Endothelial cell (in vitro differentiated cells): ENCODE results near the gene SCFD2. TPM values are rescaled to one million over a fixed set of nuclear protein-coding genes. Genes with fewer than 3 reads are reported as not detected.

Experiments used
- DNase-seq: peaks from one replicate; pipeline ENCODE4 v3.0.0; 2021; ENCODE audit warnings: low spot score
- H3K27ac Mint-ChIP-seq: one replicate; pipeline ENCODE4 v1.8.0; 2021; ENCODE audit warnings: mixed read lengths, inconsistent platforms; ENCODE audit not compliant: unreplicated experiment
- H3K27me3 Mint-ChIP-seq: one replicate; pipeline ENCODE4 v1.8.0; 2021; ENCODE audit warnings: mild to moderate bottlenecking, moderate library complexity, mixed read lengths, inconsistent platforms; ENCODE audit not compliant: unreplicated experiment
- H3K36me3 Mint-ChIP-seq: one replicate; pipeline ENCODE4 v1.8.0; 2021; ENCODE audit warnings: mild to moderate bottlenecking, low read depth, mixed read lengths, inconsistent platforms; ENCODE audit not compliant: unreplicated experiment
- H3K4me1 Mint-ChIP-seq: one replicate; pipeline ENCODE4 v1.8.0; 2021; ENCODE audit warnings: mild to moderate bottlenecking, mixed read lengths, inconsistent platforms; ENCODE audit not compliant: unreplicated experiment
- H3K4me3 Mint-ChIP-seq: one replicate; pipeline ENCODE4 v1.8.0; 2021; ENCODE audit warnings: mild to moderate bottlenecking, mixed read lengths, inconsistent platforms; ENCODE audit not compliant: unreplicated experiment
- H3K9me3 Mint-ChIP-seq: one replicate; pipeline ENCODE4 v1.8.0; 2021; ENCODE audit warnings: mixed read lengths, inconsistent platforms; ENCODE audit not compliant: unreplicated experiment
- CTCF ChIP-seq: fragments of 200-600 bp; sonication (generic); IDR thresholded peaks from one replicate; pipeline ENCODE4 v1.5.0; 2021; ENCODE audit warnings: antibody characterized with exemption; ENCODE audit not compliant: unreplicated experiment
- total RNA-seq: library from RNA; stranded (reverse); fragmentation: NEBNext Ultra II Directional; extraction: Animal tissue kit (Norgen Biotek cat#: 25700); gene quantifications from one replicate; pipeline ENCODE4 v1.2.1, GENCODE V29; 2021; ENCODE audit not compliant: unreplicated experiment

SCFD2 gene
- total RNA-seq, 1 donor from 2014 or later, result 13.6 TPM

- no peak for TF ChIP-seq CTCF
- peaks cover 2% of the 10 kb centered on the region for H3K27me3 Mint-ChIP-seq
- H3K4me1 Mint-ChIP-seq, result no peaks in the 10 kb centered on the region
- no peak overlapping the region for H3K4me3 Mint-ChIP-seq
- H3K9me3 Mint-ChIP-seq, result no peaks in the 10 kb centered on the region
- H3K36me3 Mint-ChIP-seq, result no peaks in the 10 kb centered on the region
- DNase-seq, result no peak
- no peak overlapping the region for H3K27ac Mint-ChIP-seq
These were observed 416.5 kb downstream of the SCFD2 start for GRCh38 chr4:52949336-52949735.

DNA sequence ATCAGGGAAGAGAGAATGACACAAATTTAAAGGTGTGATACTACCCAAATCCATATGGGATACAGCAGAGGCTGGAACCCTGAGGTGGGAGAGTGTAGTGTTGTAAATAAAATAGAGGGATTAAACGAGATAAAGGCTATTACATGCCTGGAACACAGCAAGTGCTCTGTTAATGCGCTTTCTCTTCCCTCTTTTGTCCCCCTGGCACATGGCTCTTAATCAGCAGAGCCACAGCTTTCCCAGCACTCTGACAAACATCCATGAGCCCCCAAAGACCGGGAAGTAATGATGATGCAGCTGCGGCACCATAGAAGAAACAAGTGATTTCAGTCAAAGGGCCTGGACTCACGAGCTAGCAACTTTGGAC, 417.8 kb downstream of the SCFD2 start:
- Mint-ChIP-seq H3K9me3 (no peaks in the 10 kb centered on the region), H3K27me3 (peaks cover 2% of the 10 kb centered on the region), H3K4me3 (no peak overlapping the region), H3K4me1 (no peaks in the 10 kb centered on the region), H3K36me3 (no peaks in the 10 kb centered on the region), H3K27ac (no peak overlapping the region)
- no peak for TF ChIP-seq CTCF
- no peak for DNase-seq

- no peaks in the 10 kb centered on the region for H3K36me3 Mint-ChIP-seq
- DNase-seq, result no peak
- H3K4me1 Mint-ChIP-seq, result no peaks in the 10 kb centered on the region
- no peak overlapping the region for H3K27ac Mint-ChIP-seq
- no peaks in the 10 kb centered on the region for H3K9me3 Mint-ChIP-seq
- TF ChIP-seq CTCF, result no peak
- H3K4me3 Mint-ChIP-seq, result no peak overlapping the region
- H3K27me3 Mint-ChIP-seq, result peaks cover 2% of the 10 kb centered on the region
These were observed 418.3 kb downstream of the SCFD2 start for GRCh38 chr4:52947401-52948056.

DNA sequence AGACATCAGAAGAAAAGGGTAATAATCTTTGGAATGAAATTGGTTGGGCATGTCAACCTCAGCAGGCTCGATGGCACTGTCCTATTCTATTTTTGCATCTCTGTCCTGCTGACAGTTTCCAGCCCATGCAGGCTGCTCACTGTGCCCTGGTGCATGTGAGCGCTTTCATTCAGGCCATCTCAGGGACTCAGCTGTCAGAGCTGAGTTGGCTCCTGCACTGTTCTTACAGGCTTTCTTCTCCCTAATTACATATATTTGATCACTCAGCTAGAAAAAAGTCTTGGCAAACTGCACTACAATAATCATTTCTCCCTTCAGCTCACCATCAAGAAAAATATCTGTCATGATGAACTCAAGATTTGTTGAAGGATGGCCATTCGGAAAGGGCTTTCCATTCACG, 419.0 kb downstream of the SCFD2 start:
- no peak for DNase-seq
- no peak overlapping the region for H3K4me3 Mint-ChIP-seq
- no peak overlapping the region for H3K27ac Mint-ChIP-seq
- no peaks in the 10 kb centered on the region for H3K9me3 Mint-ChIP-seq
- no peaks in the 10 kb centered on the region for H3K4me1 Mint-ChIP-seq
- no peaks in the 10 kb centered on the region for H3K36me3 Mint-ChIP-seq
- H3K27me3 Mint-ChIP-seq, result peaks cover 5% of the 10 kb centered on the region
- TF ChIP-seq CTCF, result no peak

DNA sequence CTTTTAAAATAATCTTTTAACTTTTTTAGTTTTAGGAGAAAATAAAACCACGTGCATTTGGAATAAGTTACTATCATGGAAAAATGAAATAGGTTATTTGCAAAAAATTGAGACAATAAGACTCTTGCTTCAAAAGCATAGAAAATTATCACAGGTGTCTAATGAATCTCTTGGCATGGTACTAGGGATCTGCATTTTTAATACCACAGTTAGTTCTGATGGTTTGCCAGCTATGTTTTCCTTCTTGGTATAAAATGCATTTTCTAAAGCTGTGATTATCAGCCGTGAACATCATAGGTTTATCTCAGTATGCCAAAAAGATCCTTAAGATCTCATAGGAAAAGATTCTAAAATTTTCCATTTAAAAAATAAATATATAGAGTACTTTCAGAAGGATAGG, 419.9 kb downstream of the SCFD2 start:
- Mint-ChIP-seq H3K4me3 (no peak overlapping the region), H3K27ac (no peak overlapping the region), H3K9me3 (no peaks in the 10 kb centered on the region), H3K27me3 (peaks cover 5% of the 10 kb centered on the region), H3K36me3 (no peaks in the 10 kb centered on the region), H3K4me1 (no peaks in the 10 kb centered on the region)
- DNase-seq, result no peak
- no peak for TF ChIP-seq CTCF
